ENCODE measurements around the gene SIAH3. TPM values are rescaled to one million over a fixed set of nuclear protein-coding genes. Genes with fewer than 3 reads are reported as not detected.

Gene SIAH3
- polyA plus RNA-seq, 1 experiment, result not detected

DNA sequence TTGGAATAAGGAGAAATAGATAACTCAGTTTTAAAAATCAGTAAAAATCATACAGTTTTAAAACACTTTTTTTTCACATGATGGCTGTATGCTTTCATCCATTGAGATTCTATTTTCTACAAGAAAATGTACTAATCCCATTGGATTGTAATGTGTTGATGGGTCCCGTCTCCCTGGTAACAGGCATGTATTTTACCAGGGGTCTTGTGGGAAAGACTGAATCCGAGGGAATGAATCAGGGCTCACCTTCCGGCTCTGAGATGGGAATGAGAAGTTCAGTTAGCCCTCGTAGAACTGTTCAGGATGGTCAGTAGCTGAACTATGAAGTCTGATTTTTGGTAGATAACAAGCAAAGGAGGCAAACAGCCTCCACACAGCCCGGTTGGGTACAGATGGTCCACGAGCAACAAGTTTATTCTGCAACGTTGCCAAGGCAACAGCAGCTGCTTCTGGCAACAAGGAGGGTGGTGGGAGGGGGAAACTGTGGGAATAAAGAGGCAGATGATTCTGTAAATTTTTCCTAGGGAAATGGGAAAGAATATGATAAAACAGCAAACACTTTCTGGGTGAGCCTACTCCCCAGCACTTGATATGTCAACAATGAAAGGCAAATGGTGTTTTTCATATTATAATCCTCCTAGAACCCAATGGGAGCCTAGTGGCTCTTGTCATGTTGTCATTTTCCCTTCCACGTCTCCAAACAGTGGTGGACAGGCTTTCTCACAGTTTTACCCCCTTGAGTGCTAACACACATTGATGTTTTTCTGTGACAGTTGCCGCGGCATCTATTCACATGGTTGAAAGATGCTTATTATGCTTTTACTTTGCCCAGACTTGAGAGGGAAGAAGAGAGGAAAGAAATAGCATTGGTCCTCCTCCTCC lies 12.4 kb upstream of the SIAH3 start:
- H3K4me3 ChIP-seq (ENCODE audit: low read depth, low read length), result no peak overlapping the region
- CTCF ChIA-PET, result interaction anchor here (0.7 kb wide), 1 partner anchor 56 kb away, joined by 3 read pairs; no protein-coding TSS in a partner anchor
- H3K36me3 ChIP-seq (ENCODE audit: control insufficient read depth, insufficient read depth, low read length), result no peaks in the 10 kb centered on the region
- no peak for DNase-seq (ENCODE audit: low read depth)
- TF ChIP-seq, protein P1, sequence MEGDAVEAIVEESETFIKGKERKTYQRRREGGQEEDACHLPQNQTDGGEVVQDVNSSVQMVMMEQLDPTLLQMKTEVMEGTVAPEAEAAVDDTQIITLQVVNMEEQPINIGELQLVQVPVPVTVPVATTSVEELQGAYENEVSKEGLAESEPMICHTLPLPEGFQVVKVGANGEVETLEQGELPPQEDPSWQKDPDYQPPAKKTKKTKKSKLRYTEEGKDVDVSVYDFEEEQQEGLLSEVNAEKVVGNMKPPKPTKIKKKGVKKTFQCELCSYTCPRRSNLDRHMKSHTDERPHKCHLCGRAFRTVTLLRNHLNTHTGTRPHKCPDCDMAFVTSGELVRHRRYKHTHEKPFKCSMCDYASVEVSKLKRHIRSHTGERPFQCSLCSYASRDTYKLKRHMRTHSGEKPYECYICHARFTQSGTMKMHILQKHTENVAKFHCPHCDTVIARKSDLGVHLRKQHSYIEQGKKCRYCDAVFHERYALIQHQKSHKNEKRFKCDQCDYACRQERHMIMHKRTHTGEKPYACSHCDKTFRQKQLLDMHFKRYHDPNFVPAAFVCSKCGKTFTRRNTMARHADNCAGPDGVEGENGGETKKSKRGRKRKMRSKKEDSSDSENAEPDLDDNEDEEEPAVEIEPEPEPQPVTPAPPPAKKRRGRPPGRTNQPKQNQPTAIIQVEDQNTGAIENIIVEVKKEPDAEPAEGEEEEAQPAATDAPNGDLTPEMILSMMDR (IDR thresholded peaks at IDR 0.05; ENCODE audit: insufficient read depth, low read depth, low read length), result no peak
- H3K27me3 ChIP-seq (ENCODE audit: control insufficient read depth, insufficient read depth, low read length), result no peaks in the 10 kb centered on the region
- POLR2A ChIA-PET, result no interaction called here

DNA sequence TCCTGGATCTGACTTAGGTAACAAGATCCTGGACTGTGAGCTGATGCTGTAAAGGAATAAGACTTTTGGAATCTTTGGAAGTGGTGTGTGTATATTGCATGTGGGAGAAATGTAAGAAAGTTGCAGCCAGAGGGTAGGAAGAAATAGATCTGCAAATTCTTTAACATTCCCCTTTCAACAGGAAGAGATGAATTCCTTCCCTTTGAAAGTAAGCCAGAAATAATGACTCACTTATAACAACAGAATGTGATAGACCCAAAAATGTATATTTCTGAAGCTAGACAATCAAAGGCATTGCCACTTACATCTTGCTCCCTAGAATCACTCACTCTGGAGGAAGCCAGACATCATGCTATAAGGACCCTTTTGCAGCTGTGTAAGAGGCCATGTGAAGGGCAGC lies 9.8 kb upstream of the SIAH3 start:
- TF ChIP-seq, protein P1 (IDR thresholded peaks at IDR 0.05; ENCODE audit: insufficient read depth, low read depth, low read length), result no peak
- DNase-seq (ENCODE audit: low read depth), result no peak
- POLR2A ChIA-PET, result no interaction called here
- H3K27me3 ChIP-seq (ENCODE audit: control insufficient read depth, insufficient read depth, low read length), result peaks cover 2% of the 10 kb centered on the region; the same call in 1 of the 2 replicates
- CTCF ChIA-PET, result interaction anchor here (0.6 kb wide), 1 partner anchor 13 kb away, joined by 4 read pairs; no protein-coding TSS in a partner anchor
- no peak overlapping the region for H3K4me3 ChIP-seq (ENCODE audit: low read depth, low read length)
- H3K36me3 ChIP-seq (ENCODE audit: control insufficient read depth, insufficient read depth, low read length), result no peaks in the 10 kb centered on the region

DNA sequence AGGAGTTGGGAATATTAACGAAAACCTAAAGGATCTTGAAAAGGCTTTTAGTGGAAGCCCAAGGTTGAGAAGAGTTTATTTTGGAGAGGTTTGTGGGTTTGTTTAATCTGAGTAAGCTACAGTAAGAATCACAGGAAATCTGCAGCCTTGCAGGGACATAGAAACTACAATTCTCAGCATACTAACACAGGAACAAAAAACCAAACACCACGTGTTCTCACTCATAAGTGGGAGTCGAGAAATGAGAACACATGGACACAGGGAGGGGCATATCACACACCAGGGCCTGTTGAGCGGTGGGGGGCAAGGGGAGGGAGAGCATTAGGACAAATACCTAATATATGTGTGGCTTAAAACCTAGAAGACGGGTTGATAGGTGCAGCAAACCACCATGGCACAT lies 8.7 kb upstream of the SIAH3 start:
- DNase-seq (ENCODE audit: low read depth), result no peak
- TF ChIP-seq, protein P1 (IDR thresholded peaks at IDR 0.05; ENCODE audit: insufficient read depth, low read depth, low read length), result no peak
- Histone ChIP-seq H3K27me3 (ENCODE audit: control insufficient read depth, insufficient read depth, low read length) (peaks cover 2% of the 10 kb centered on the region; the same call in 1 of the 2 replicates), H3K4me3 (ENCODE audit: low read depth, low read length) (no peak overlapping the region), H3K36me3 (ENCODE audit: control insufficient read depth, insufficient read depth, low read length) (no peaks in the 10 kb centered on the region)
- ChIA-PET POLR2A (interaction anchor here (0.6 kb wide), 1 partner anchor 13 kb away, joined by 5 read pairs; no protein-coding TSS in a partner anchor), CTCF (no interaction called here)

DNA sequence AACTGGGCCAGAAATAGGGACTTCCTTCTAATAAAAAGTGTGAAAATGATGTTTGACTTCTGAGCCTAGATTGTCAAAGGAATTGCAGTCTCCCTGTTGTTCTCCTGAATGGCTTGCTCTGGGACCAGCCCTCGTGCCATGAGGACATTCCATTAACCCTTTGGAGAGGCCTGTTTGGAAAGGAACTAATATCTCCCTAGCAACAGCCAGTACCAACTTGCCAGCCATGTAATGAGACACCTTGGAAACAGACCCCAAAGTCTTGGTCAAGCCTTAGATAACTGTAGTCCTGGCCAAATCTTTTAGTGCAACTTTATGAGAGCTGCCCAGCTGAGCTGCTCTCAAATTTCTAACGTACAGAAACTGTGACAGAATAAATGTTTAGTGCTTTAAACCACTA lies 8.2 kb upstream of the SIAH3 start:
- DNase-seq (ENCODE audit: low read depth), result no peak
- Histone ChIP-seq H3K36me3 (ENCODE audit: control insufficient read depth, insufficient read depth, low read length) (no peaks in the 10 kb centered on the region), H3K27me3 (ENCODE audit: control insufficient read depth, insufficient read depth, low read length) (peaks cover 2% of the 10 kb centered on the region; the same call in 1 of the 2 replicates), H3K4me3 (ENCODE audit: low read depth, low read length) (no peak overlapping the region)
- CTCF ChIA-PET, result no interaction called here
- POLR2A ChIA-PET, result no interaction called here
- TF ChIP-seq, protein P1 (IDR thresholded peaks at IDR 0.05; ENCODE audit: insufficient read depth, low read depth, low read length), result no peak

DNA sequence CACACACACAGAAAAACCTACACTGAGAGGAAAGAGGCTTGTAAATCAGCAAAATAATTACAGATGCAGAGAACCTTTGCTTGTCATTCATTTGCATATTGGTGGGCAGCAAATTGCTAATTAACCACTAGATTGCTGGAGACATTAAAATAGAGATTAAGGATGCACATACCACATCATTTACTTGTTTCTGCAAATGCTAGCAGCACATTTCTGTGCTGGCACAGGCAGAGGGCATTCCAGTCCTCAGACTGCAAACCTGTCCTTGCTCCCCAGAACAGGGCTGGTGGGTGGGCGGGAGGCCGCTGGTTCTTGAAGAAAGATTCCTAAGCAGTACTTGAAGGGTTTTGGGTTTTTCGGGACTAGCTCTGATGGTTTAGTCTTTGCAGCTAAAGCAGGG lies 941 bp upstream of the SIAH3 start:
- TF ChIP-seq, protein P1 (IDR thresholded peaks at IDR 0.05; ENCODE audit: insufficient read depth, low read depth, low read length), result no peak
- ChIA-PET POLR2A (no interaction called here), CTCF (no interaction called here)
- DNase-seq (ENCODE audit: low read depth), result no peak
- H3K27me3 ChIP-seq (ENCODE audit: control insufficient read depth, insufficient read depth, low read length), result peaks cover 29% of the 10 kb centered on the region
- H3K36me3 ChIP-seq (ENCODE audit: control insufficient read depth, insufficient read depth, low read length), result no peaks in the 10 kb centered on the region
- H3K4me3 ChIP-seq (ENCODE audit: low read depth, low read length), result no peak overlapping the region

All from BJ (cell line).